GM19372 (cell line): ENCODE data around the gene TSC2.
"Not testable (repeated sequence)": the region's sequence is repeated elsewhere in the genome, so short reads cannot be mapped to it uniquely, and the experiment has no call there.

Experiments
- ATAC-seq: cut with Tn5 transposase; IDR thresholded peaks from one replicate; pipeline ENCODE4 v1.9.1; 2021; ENCODE audit warnings: mild to moderate bottlenecking, low read depth, moderate library complexity; ENCODE audit not compliant: unreplicated experiment

Gene TSC2

GRCh38 chr16:2114885-2115590 lies 67.3 kb downstream of the TSC2 start:
- not testable (repeated sequence) for ATAC-seq

- no peak for ATAC-seq
These were observed 67.8 kb downstream of the TSC2 start for GRCh38 chr16:2115591-2115973.

GRCh38 chr16:2116428-2116827 lies 68.6 kb downstream of the TSC2 start:
- ATAC-seq: not testable (repeated sequence)

GRCh38 chr16:2117341-2117740 lies 69.6 kb downstream of the TSC2 start:
- ATAC-seq: not testable (repeated sequence)

GRCh38 chr16:2117960-2118722 lies 70.4 kb downstream of the TSC2 start:
- ATAC-seq: not testable (repeated sequence)

GRCh38 chr16:2121325-2121724 lies 73.5 kb downstream of the TSC2 start:
- not testable (repeated sequence) for ATAC-seq

GRCh38 chr16:2121853-2122252 lies 74.1 kb downstream of the TSC2 start:
- no peak for ATAC-seq

GRCh38 chr16:2122429-2122828 lies 74.6 kb downstream of the TSC2 start:
- no peak for ATAC-seq

- ATAC-seq: not testable (repeated sequence)
These were observed 75.3 kb downstream of the TSC2 start for GRCh38 chr16:2122934-2123683.

- ATAC-seq: not testable (repeated sequence)
These were observed 76.1 kb downstream of the TSC2 start for GRCh38 chr16:2123706-2124376.

- not testable (repeated sequence) for ATAC-seq
These were observed 76.5 kb downstream of the TSC2 start for GRCh38 chr16:2124377-2124693.

- not testable (repeated sequence) for ATAC-seq
These were observed 77.1 kb downstream of the TSC2 start for GRCh38 chr16:2124694-2125444.

- ATAC-seq: not testable (repeated sequence)
These were observed 77.8 kb downstream of the TSC2 start for GRCh38 chr16:2125609-2126008.

GRCh38 chr16:2126161-2126743 lies 78.5 kb downstream of the TSC2 start:
- not testable (repeated sequence) for ATAC-seq

- not testable (repeated sequence) for ATAC-seq
These were observed 79.3 kb downstream of the TSC2 start for GRCh38 chr16:2126928-2127556.

GRCh38 chr16:2127630-2128280 lies 80.0 kb downstream of the TSC2 start:
- ATAC-seq: not testable (repeated sequence)

GRCh38 chr16:2129251-2129650 lies 81.5 kb downstream of the TSC2 start:
- not testable (repeated sequence) for ATAC-seq

- not testable (repeated sequence) for ATAC-seq
These were observed 82.2 kb downstream of the TSC2 start for GRCh38 chr16:2129890-2130447.
